NCI-H446 (cell line): Measurements from ENCODE around the gene DNAH1.
A peak's percentile ranks its signal among the peaks of the same experiment; 100 is the strongest.

Experiments
- DNase-seq, 2 experiments: peaks; one replicate each; lab custom pipeline; 2025; lab: John Stamatoyannopoulos, UW

DNAH1 gene

GRCh38 chr3:52290596-52291507 is 25.3 kb upstream of the DNAH1 start:
- DNase-seq = no peak

- DNase-seq = no peak
Observed at GRCh38 chr3:52291508-52292181, 24.5 kb upstream of the DNAH1 start.

- DNase-seq = no peak
Observed at GRCh38 chr3:52292247-52293065, 23.7 kb upstream of the DNAH1 start.

- no peak for DNase-seq
Observed at GRCh38 chr3:52293491-52294319, 22.4 kb upstream of the DNAH1 start.

GRCh38 chr3:52294320-52295150 is 21.6 kb upstream of the DNAH1 start:
- DNase-seq = no peak

GRCh38 chr3:52295671-52296208 is 20.4 kb upstream of the DNAH1 start:
- DNase-seq = no peak

GRCh38 chr3:52297242-52298148 is 18.6 kb upstream of the DNAH1 start:
- DNase-seq = no peak

- DNase-seq = no peak
Observed at GRCh38 chr3:52298149-52299098, 17.7 kb upstream of the DNAH1 start.

GRCh38 chr3:52299247-52299878 is 16.8 kb upstream of the DNAH1 start:
- no peak for DNase-seq

GRCh38 chr3:52299879-52300611 is 16.1 kb upstream of the DNAH1 start:
- DNase-seq = peak in 1 of 2 experiments; percentile 13

GRCh38 chr3:52302426-52303145 is 13.5 kb upstream of the DNAH1 start:
- DNase-seq = no peak

GRCh38 chr3:52303811-52304210 is 12.3 kb upstream of the DNAH1 start:
- no peak for DNase-seq

GRCh38 chr3:52305926-52306325 is 10.2 kb upstream of the DNAH1 start:
- no peak for DNase-seq

- no peak for DNase-seq
Observed at GRCh38 chr3:52306978-52307377, 9.1 kb upstream of the DNAH1 start.

- no peak for DNase-seq
Observed at GRCh38 chr3:52308308-52308707, 7.8 kb upstream of the DNAH1 start.
